A673 (cell line): ENCODE results near the gene CLEC1A.

Experiments
- CTCF ChIP-seq: fragments of 300-800, 200-600 bp; sonication (generic); conservative IDR thresholded peaks from 2 replicates; pipeline ENCODE4 v1.5.1; 2017; ENCODE audit warnings: low read depth, mild to moderate bottlenecking, antibody characterized with exemption, low read length, moderate library complexity, mixed read lengths
- EZH2 ChIP-seq: fragments of 200-600 bp; sonication (generic); IDR thresholded peaks from 2 replicates; pipeline ENCODE4 v1.6.1; 2017; ENCODE audit warnings: borderline replicate concordance, low read depth, mild to moderate bottlenecking, mixed read lengths, antibody characterized with exemption, low read length; ENCODE audit not compliant: poor library complexity, severe bottlenecking

- no peak for TF ChIP-seq CTCF
- TF ChIP-seq EZH2, result no peak
These were observed 28.4 kb downstream of the CLEC1A start for GRCh38 chr12:10070380-10070779.
